SK-N-MC (cell line): ENCODE data around the gene MYO1D.

Experiments used
- EZH2 ChIP-seq: fragments of 200-600 bp; sonication (generic); IDR thresholded peaks from one replicate; pipeline ENCODE4 v1.6.1; 2017; ENCODE audit warnings: antibody characterized with exemption
- FOXP2 ChIP-seq: optimal IDR thresholded peaks from 2 replicates; pipeline ENCODE3; 2011; ENCODE audit warnings: mild to moderate bottlenecking, moderate library complexity; ENCODE audit not compliant: insufficient read depth; ENCODE audit errors: extremely low read length, control extremely low read depth
- POLR2AphosphoS5 ChIP-seq: IDR thresholded peaks from 2 replicates; pipeline ENCODE4 v1.6.1; 2012; ENCODE audit warnings: mild to moderate bottlenecking, low read depth, low read length, borderline replicate concordance

- TF ChIP-seq POLR2AphosphoS5 = no peak
- no peak for TF ChIP-seq EZH2
- TF ChIP-seq FOXP2 = no peak
Observed at GRCh38 chr17:32481193-32481592, 395.7 kb downstream of the MYO1D start.
